SJSA1 (cell line): ENCODE data around the gene HLA-DQB1. TPM values are rescaled to one million over a fixed set of nuclear protein-coding genes. Genes with fewer than 3 reads are reported as not detected.

ENCODE experiments used
- DNase-seq, 2 experiments: peaks; one replicate each; pipeline ENCODE4 v3.0.0-alpha.2; 2015 to 2020; ENCODE audit warnings: low spot score in 2 of 2, low read depth in 1 of 2
- H3K27ac ChIP-seq: fragments of 250-450 bp; sonication (Bioruptor Pico); 2 replicates; pipeline ENCODE4 v1.5.1; 2020; ENCODE audit warnings: mild to moderate bottlenecking, moderate library complexity
- H3K27me3 ChIP-seq: fragments of 250-450 bp; sonication (Bioruptor Pico); replicated peaks from 2 replicates; pipeline ENCODE4 v1.5.1; 2020; ENCODE audit warnings: mild to moderate bottlenecking, moderate library complexity
- H3K36me3 ChIP-seq: fragments of 250-450 bp; sonication (Bioruptor Pico); 2 replicates; pipeline ENCODE4 v1.5.1; 2020; ENCODE audit warnings: mild to moderate bottlenecking
- H3K4me1 ChIP-seq: fragments of 250-450 bp; sonication (Bioruptor Pico); replicated peaks from 2 replicates; pipeline ENCODE4 v1.6.1; 2021; ENCODE audit warnings: mild to moderate bottlenecking
- H3K4me3 ChIP-seq: fragments of 250-450 bp; sonication (Bioruptor Pico); 2 replicates; pipeline ENCODE4 v1.5.1; 2020; ENCODE audit warnings: mild to moderate bottlenecking
- H3K9me3 ChIP-seq: fragments of 250-450 bp; sonication (Bioruptor Pico); replicated peaks from 2 replicates; pipeline ENCODE4 v1.5.1; 2020; ENCODE audit warnings: mild to moderate bottlenecking
- total RNA-seq: library from RNA; depleted of rRNA; stranded (reverse); fragments of >200 nt; shearing (Covaris generic); gene quantifications from 2 replicates; pipeline ENCODE4 v1.2.3, GENCODE V29; 2014

HLA-DQB1 gene
- total RNA-seq, 1 experiment from 2014 or later, result not detected

GRCh38 chr6:32627831-32628230, 38.6 kb downstream of the HLA-DQB1 start:
- H3K9me3 ChIP-seq, result no peaks in the 10 kb centered on the region
- H3K4me1 ChIP-seq, result no peaks in the 10 kb centered on the region
- DNase-seq, result no peak
- H3K27ac ChIP-seq, result no peak overlapping the region
- no peaks in the 10 kb centered on the region for H3K36me3 ChIP-seq
- H3K27me3 ChIP-seq, result peaks cover 9% of the 10 kb centered on the region
- H3K4me3 ChIP-seq, result no peak overlapping the region

- H3K27ac ChIP-seq, result no peak overlapping the region
- no peak overlapping the region for H3K4me3 ChIP-seq
- no peaks in the 10 kb centered on the region for H3K9me3 ChIP-seq
- H3K4me1 ChIP-seq, result no peaks in the 10 kb centered on the region
- no peaks in the 10 kb centered on the region for H3K36me3 ChIP-seq
- H3K27me3 ChIP-seq, result peaks cover 5% of the 10 kb centered on the region
- no peak for DNase-seq
Observed at GRCh38 chr6:32627249-32627648, 39.2 kb downstream of the HLA-DQB1 start.

GRCh38 chr6:32625137-32625536, 41.3 kb downstream of the HLA-DQB1 start:
- Histone ChIP-seq H3K27ac (no peak overlapping the region), H3K9me3 (no peaks in the 10 kb centered on the region), H3K4me1 (no peaks in the 10 kb centered on the region), H3K27me3 (peaks cover 3% of the 10 kb centered on the region; the same call in 1 of the 2 replicates), H3K4me3 (no peak overlapping the region), H3K36me3 (no peaks in the 10 kb centered on the region)
- no peak for DNase-seq

GRCh38 chr6:32624565-32624964, 41.9 kb downstream of the HLA-DQB1 start:
- Histone ChIP-seq H3K27ac (no peak overlapping the region), H3K36me3 (no peaks in the 10 kb centered on the region), H3K4me3 (no peak overlapping the region), H3K4me1 (no peaks in the 10 kb centered on the region), H3K9me3 (no peaks in the 10 kb centered on the region), H3K27me3 (peaks cover 3% of the 10 kb centered on the region; the same call in 1 of the 2 replicates)
- DNase-seq, result no peak

GRCh38 chr6:32623693-32624092, 42.8 kb downstream of the HLA-DQB1 start:
- Histone ChIP-seq H3K27me3 (peaks cover 3% of the 10 kb centered on the region; the same call in 1 of the 2 replicates), H3K4me1 (no peaks in the 10 kb centered on the region), H3K36me3 (no peaks in the 10 kb centered on the region), H3K9me3 (no peaks in the 10 kb centered on the region), H3K27ac (no peak overlapping the region), H3K4me3 (no peak overlapping the region)
- no peak for DNase-seq

- no peaks in the 10 kb centered on the region for H3K36me3 ChIP-seq
- DNase-seq, result peak in 1 of 2 experiments; percentile 16
- H3K9me3 ChIP-seq, result no peaks in the 10 kb centered on the region
- H3K27ac ChIP-seq, result no peak overlapping the region
- H3K4me3 ChIP-seq, result no peak overlapping the region
- no peaks in the 10 kb centered on the region for H3K4me1 ChIP-seq
- peaks cover 3% of the 10 kb centered on the region; the same call in 1 of the 2 replicates for H3K27me3 ChIP-seq
Observed at GRCh38 chr6:32622545-32623401, 43.7 kb downstream of the HLA-DQB1 start.

GRCh38 chr6:32621372-32621771, 45.1 kb downstream of the HLA-DQB1 start:
- Histone ChIP-seq H3K27me3 (peaks cover 3% of the 10 kb centered on the region; the same call in 1 of the 2 replicates), H3K27ac (no peak overlapping the region), H3K4me3 (no peak overlapping the region), H3K4me1 (no peaks in the 10 kb centered on the region), H3K9me3 (no peaks in the 10 kb centered on the region), H3K36me3 (no peaks in the 10 kb centered on the region)
- no peak for DNase-seq

- no peak overlapping the region for H3K27ac ChIP-seq
- H3K4me3 ChIP-seq, result no peak overlapping the region
- H3K36me3 ChIP-seq, result no peaks in the 10 kb centered on the region
- H3K4me1 ChIP-seq, result no peaks in the 10 kb centered on the region
- DNase-seq, result no peak
- no peaks in the 10 kb centered on the region for H3K27me3 ChIP-seq
- no peaks in the 10 kb centered on the region for H3K9me3 ChIP-seq
Observed at GRCh38 chr6:32617751-32618150, 48.7 kb downstream of the HLA-DQB1 start.

- no peak overlapping the region for H3K4me3 ChIP-seq
- no peaks in the 10 kb centered on the region for H3K27me3 ChIP-seq
- H3K4me1 ChIP-seq, result no peaks in the 10 kb centered on the region
- no peak overlapping the region for H3K27ac ChIP-seq
- H3K9me3 ChIP-seq, result no peaks in the 10 kb centered on the region
- no peaks in the 10 kb centered on the region for H3K36me3 ChIP-seq
- DNase-seq, result no peak
Observed at GRCh38 chr6:32615885-32616532, 50.4 kb downstream of the HLA-DQB1 start.

GRCh38 chr6:32614366-32615081, 51.9 kb downstream of the HLA-DQB1 start:
- Histone ChIP-seq H3K4me3 (no peak overlapping the region), H3K27me3 (no peaks in the 10 kb centered on the region), H3K4me1 (no peaks in the 10 kb centered on the region; the same call in 1 of the 2 replicates), H3K9me3 (no peaks in the 10 kb centered on the region), H3K27ac (no peak overlapping the region), H3K36me3 (no peaks in the 10 kb centered on the region)
- DNase-seq, result no peak

GRCh38 chr6:32613475-32613874, 53.0 kb downstream of the HLA-DQB1 start:
- H3K4me3 ChIP-seq, result no peak overlapping the region
- H3K9me3 ChIP-seq, result no peaks in the 10 kb centered on the region
- H3K4me1 ChIP-seq, result no peaks in the 10 kb centered on the region; the same call in 1 of the 2 replicates
- no peak overlapping the region for H3K27ac ChIP-seq
- H3K27me3 ChIP-seq, result no peaks in the 10 kb centered on the region
- H3K36me3 ChIP-seq, result no peaks in the 10 kb centered on the region
- DNase-seq, result no peak

GRCh38 chr6:32610682-32611296, 55.7 kb downstream of the HLA-DQB1 start:
- H3K4me1 ChIP-seq, result no peaks in the 10 kb centered on the region; the same call in 1 of the 2 replicates

More at GRCh38 chr6:32610682-32611296, 55.7 kb downstream of the HLA-DQB1 start:
- no peak for DNase-seq
- no peak overlapping the region for H3K4me3 ChIP-seq
- H3K27ac ChIP-seq, result no peak overlapping the region
- H3K36me3 ChIP-seq, result no peaks in the 10 kb centered on the region
- no peaks in the 10 kb centered on the region for H3K27me3 ChIP-seq
- H3K9me3 ChIP-seq, result no peaks in the 10 kb centered on the region
